NCI-H1930 (cell line): Measurements from ENCODE around the gene LUC7L.
A peak's percentile ranks its signal among the peaks of the same experiment; 100 is the strongest.
"Not testable (repeated sequence)": the region's sequence is repeated elsewhere in the genome, so short reads cannot be mapped to it uniquely, and the experiment has no call there.

Experiments used
- DNase-seq, 2 experiments: peaks; one replicate each; lab custom pipeline; 2025; lab: John Stamatoyannopoulos, UW

LUC7L gene

DNA sequence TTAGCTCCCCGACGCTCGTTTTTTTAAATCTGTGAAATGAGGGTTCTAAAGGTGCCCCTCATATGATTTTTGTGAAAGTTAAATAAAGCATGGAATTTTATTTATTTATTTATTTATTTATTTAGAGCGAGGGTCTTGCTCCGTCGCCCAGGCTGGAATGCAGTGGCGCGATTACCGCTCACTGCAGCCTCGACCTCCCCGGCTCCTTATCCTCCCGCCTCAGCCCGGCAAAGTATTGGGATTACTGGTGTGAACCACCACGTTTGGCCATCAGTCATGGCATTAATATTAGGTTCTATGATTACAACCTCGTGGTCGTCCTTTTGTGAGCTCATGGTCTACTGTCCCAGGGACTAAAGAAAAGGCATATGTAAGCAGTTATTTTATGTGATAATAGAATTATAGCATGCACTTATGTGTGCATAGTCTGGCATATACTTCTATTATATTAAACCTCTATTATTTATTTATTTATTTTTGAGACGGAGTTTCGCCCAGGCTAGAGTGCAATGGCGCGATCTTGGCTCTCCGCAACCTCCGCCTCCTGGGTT lies 557 bp upstream of the LUC7L start:
- DNase-seq, result no peak

DNA sequence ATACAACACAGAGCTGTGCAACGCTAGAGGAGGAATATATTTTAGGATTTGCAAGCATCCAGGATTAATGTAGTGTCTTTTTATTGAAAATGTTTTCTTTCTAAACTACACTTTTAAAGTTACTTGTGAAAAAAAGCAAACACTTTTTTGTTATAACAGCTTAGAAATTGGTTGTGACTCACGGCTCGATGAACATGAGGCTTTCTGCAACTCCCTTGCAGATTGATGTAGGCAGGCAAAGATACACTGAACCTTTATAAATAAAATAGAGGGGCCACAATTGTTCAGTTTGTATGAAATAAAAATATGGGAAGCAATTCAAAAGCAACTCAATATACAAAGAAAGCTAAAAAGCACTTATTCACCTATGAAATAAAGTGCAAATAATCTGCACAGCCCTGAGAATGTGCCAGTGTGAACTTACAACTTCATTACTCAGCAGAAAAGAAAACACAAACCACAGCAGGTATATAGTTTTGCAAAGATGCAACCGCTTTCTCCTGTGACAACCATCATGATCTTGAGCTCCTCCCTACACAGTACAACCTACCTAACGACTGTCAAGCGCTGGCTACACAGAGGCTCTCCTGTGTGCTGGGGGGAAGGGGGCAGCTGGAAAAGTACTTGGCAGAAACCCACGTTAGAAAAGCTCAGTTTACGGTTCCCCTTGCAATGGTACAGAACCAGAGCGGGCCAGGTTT lies 948 bp downstream of the LUC7L start:
- no peak for DNase-seq

DNA sequence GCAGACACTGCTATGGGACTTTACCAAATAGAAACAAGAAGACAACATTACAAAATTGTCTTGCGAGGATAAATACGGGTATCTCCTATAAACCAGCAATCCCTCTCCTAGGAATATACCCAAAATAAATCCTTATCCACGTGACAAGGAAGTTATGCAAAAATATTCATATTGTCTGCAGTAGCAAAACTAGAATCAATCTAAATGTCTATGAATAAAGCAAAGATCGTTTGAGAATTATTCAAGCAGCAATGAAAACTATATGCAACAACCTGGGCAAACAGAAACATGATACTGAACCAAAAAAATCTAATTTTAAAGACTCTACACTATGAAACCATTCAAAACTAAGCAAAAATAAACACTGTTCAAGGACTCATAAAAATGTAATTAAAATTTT lies 9.2 kb downstream of the LUC7L start:
- DNase-seq, result no peak

DNA sequence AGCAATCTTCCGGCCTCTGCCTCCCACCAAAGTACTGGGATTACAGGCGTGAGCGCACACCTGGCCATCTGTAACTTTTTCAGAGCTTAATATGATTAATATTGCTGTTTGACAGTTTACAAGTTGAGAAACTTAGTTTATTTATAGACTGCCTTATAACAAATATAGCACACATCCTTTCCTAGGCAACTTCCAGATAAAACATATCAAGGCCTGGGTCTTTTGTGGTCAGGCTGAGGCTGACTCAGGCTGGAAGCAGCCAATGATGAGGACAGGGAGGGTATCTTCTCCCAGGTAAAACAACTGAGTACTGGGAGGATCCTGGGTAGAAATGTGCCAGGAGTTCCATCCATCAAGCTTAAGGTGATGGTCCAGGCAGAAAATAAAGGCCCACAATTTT lies 16.2 kb downstream of the LUC7L start:
- no peak for DNase-seq

DNA sequence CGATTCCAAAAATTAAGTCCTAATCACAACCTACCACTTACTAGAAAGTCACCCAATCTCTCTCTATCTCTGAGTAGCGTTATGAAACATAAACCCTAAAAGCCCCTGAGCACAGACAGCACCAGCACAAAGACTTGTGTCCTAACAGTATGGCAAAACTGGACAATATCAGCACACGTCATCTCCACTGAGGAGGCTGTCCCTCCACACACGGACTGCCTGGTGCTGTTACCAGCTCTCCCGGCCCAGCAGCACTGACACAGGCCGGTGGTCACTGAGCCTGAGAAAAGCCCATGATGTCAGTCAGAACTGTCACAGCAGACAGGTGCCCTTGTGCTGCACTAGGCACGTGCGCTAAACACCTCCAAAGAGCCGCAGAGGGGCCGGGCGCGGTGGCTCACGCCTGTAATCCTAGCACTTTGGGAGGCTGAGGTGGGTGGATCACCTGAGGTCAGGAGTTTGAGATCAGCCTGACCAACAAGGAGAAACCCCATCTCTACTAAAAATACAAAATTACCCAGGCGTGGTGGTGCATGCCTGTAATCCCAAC lies 17.5 kb downstream of the LUC7L start:
- not testable (repeated sequence) for DNase-seq

DNA sequence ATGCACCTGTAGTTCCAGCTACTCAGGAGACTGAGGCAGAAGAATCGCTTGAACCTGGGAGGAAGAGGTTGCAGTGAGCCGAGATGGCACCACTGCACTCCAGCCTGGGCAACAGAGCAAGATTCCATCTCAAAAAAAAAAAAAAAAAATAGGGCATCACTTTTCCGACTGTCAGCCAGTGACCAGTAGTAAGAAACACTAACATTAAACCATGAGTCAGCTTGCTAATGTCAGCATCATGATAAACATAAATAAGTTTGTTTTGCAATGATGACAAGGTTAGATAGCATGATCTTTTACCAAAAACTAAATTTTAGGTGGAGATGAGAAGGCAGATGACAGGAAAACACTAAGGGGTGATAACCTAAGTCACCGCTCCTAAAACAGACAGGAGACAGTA lies 19.9 kb downstream of the LUC7L start:
- not testable (repeated sequence) for DNase-seq

DNA sequence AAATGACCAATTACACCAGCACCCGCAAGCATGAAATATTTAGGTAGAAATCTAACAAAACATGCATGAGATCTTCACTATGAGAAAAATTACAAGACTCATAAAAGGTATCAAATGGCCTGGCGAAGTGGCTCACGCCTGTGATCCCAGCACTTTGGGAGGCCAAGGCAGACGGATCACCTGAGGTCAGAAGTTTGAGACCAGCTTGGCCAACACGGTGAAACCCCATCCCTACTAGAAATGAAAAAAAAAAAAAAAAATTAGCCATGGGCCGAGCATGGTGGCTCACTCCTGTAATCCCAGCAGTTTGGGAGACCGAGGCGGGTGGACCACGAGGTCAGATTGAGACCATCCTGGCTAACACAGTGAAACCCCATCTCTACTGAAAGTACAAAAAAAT lies 25.2 kb downstream of the LUC7L start:
- not testable (repeated sequence) for DNase-seq

DNA sequence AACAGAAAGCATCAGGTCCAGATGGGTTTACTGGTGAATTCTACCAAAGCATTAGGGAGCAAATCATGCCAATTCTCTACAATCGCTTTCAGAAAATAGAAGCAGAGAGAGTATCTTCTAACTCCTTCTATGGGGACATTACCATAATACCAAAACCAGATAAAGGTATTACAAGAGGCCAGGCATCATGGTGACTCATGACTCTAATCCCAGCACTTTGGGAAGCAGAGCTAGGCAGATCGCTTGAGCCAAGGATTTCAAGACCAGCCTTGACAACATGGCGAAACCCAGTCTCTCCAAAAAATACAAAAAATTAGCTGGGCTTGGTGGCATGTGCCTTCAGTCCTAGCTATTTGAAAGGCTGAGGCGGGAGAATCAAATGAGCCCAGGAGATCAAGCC lies 26.0 kb downstream of the LUC7L start:
- no peak for DNase-seq

DNA sequence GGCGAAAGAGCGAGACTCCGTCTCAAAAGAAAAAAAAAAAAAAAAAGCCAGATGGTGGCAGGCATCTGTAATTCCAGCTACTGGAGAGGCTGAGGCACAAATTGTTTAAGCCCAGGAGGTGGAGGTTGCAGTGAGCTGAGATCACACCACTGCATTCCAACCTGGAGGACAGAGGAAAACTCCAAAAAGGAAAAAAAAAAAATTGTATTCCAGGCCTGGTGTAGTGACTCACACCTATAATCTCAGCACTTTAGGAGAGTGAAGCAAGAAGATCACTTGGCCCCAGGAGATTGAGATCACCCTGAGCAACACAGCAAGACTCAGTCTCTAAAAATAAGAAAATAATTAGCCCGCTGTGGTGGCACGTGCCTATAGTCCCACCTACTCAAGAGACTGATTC lies 28.9 kb downstream of the LUC7L start:
- no peak for DNase-seq

DNA sequence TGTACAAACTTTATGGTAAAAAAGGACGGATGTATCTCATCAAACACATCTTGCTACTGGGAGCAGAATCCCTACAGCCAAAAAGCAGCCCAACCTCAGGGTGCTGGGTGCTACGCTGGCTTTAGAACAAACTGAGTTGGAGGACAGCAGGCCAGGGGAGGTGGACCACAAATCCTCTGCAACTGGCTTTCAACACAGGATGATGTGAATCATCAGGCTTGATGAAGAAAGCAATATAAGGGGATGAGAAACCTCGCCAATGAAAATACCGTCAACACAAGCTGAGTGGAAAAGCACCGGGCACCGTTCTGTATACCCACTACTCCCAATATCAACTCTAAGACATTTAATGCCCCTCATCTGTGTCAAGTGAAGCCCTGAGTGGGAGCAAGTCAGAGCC lies 34.7 kb downstream of the LUC7L start:
- DNase-seq, result no peak

DNA sequence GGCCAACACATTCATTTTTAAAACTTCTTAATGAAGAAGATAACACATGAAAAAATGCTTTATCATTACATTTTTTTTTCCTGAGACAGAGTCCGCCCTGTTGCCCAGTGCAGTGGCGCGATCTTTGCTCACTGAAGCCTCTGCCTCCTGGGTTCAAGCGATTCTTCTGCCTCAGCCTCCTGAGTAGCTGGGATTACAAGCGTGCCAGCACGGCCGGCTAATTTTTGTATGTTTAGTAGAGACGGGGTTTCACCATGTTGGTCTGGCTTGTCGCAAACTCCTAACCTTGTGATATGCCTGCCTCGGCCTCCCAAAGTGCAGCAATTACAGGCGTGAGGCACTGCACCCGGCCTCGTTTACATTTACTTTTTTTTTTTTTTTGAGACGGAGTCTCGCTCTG lies 35.8 kb downstream of the LUC7L start:
- DNase-seq, result no peak

DNA sequence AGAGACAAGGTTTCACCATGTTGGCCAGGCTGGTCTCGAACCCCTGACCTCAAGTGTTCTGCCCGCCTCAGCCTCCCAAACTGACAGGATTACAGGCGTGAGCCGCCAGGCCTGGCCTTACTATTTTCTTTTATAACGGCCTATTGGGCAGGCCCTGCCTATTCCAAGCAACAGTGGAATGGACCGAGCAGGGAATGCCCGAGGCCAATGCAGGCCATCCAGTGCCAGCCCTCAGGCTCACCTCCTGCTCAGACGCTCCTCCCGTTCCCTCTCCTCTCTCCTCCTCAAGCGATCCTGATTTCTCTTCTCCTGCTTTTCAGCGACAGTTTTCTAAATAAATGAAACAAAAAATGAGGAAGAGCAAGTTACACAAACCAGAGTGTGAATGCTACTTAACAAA lies 36.6 kb downstream of the LUC7L start:
- DNase-seq, result no peak

DNA sequence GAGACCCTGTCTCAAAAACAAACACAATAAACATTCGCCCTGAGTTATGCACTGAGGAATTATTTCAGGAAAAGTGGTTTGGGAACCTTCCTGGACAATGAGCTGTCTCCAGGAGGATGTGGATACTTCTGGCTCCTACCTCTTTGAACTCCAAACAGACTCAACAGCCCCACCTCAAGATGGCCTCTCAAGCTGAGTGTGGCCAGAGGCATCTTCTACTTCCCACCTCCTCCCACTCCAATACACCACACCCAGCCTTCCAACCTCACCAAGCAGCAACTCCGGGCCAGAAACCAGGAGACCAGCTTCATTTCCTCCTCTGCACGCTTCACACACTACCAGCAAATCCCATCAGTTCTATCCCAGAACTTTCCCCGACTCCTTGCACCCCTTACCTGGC lies 37.4 kb downstream of the LUC7L start:
- DNase-seq, result no peak

DNA sequence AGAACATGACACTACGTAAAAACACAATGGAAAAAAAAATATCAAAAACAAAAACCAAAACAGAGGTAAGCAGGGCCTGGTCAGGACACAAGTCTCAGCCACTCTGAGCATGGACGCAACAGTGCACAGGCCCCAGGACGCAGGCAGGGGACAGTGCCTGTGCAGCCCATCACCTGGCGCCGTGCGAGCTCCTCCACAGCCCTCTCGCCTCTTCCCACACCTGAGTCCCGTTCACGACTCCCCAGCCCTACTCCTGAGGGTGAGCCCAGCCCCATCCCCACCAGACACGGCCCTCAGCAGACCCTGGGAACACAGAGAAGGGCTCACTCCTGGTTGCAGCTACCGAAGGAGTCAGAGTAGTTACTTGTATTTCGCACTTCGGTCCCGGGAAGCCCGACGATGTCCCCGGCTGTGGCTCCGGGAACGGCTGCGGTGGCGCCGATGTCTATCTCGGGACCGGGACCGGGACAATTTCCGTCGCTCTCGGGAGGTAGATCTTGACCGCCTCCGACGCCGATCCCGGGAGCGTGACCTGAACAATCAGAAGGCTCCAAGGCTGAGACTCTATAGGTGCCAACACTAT lies 39.6 kb downstream of the LUC7L start:
- DNase-seq, result no peak

DNA sequence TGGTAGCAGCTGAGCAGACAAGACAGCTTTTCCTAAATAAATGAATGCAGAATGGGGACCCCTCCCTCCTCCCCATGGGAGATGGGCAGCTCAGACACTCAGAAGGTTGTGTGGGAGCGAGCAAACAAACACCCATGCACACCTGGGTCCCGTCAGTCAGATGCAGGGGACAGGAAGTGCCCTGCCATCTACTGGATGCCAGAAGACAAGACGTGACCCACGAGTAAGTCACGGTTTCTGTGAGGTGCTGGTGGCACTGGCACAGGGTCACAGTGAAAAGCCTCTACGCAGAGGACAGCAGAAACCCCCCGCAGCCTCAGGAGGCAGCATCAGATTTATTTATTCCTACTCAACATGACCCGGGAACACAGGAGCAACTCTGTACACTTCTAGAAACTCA lies 40.6 kb downstream of the LUC7L start:
- DNase-seq, result no peak

DNA sequence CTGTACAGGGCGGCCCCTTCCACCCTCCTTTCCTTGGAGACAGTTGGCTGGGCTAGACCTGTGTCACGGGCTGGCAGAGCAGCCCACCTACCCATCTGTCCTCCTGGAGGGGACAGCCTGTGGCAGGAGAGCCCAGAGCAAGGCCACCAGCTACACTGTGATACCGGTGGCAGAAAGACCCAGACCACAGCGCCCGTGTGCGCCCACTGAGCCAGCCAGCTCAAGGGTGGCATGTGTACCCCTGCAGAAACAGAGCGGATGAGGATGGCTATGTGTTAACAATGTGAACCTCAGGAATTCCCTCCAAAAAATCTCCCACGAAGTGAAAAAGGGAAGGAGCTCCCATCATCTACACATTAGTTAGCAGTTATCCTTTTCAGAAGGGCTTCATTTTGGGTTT lies 41.9 kb downstream of the LUC7L start:
- DNase-seq, result no peak

DNA sequence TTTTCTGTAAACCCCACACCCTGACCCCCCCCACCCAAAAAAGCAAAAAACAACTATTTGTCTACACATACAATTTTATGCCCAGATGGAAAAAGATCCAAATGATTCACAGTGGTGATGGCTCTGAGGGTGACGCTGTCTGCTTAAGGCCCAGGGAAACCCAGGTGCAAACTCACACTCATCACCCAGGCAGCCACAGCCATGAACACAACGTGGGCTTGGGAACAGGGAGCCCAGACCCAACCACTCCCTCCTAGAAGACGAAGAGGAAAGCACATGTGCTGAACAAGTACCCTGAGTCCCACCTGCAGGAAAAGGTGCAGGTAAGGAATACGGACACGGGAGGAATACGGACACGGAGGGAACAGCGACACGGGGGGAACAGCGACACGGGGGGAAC lies 43.6 kb downstream of the LUC7L start:
- no peak for DNase-seq

DNA sequence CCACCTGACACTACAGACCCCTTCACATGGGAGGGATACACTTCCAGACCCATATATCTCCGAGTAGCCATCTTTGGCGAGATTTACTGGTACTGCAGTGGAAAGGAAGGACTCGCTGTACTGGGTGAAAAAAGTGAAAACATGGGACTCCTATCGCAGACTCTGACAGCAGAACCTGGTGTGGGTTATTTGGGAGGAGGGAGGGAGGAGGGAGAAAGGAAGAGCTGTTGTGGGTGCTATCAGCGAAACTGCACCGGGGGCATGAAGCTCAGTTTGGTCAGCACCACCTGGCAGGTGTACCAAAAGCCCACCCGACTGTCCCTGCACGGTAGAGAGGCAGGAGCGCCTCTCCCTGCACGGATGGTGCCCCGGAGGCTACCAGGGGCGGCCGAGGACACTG lies 44.0 kb downstream of the LUC7L start:
- no peak for DNase-seq

DNA sequence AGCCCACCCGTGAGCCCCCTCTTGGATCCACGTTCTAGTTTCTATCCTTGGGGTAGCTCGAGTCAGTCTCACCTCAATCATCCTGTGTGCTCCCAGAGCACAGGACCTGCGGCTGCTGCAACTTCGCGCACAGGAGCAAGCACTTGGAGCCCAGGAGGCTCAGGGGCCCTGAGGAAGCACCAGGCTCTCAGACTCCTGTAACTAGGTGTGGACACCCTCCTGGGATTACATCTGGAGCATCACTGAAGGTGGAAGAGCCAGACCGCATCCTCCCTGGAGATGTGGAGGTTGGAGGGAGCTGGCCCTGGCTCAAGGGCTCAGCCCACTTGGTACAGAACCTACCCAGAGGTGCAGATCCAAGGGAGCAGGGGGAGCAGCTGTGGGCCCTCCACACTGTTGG lies 46.2 kb downstream of the LUC7L start:
- no peak for DNase-seq

DNA sequence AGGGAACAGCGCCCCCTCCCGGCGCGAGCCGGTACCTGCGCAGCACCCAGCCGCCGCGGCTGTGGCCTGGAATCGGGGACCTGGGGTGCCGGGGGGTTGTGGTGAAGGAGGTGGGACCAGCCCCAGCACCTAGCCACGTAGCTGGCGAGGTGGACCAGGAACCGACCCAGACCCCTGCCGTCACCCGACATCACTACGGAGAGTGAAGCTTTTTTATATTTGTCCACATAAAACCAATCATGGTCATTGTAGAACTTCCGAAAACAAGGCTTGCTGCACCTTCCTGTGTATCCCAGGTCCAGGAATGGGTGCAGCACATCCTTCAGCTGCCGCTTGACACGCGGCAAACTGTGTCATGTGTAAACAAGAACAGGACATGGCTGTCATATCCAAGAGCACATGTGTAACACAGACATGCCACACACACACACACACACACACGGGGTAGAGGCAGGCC lies 47.7 kb downstream of the LUC7L start:
- no peak for DNase-seq

DNA sequence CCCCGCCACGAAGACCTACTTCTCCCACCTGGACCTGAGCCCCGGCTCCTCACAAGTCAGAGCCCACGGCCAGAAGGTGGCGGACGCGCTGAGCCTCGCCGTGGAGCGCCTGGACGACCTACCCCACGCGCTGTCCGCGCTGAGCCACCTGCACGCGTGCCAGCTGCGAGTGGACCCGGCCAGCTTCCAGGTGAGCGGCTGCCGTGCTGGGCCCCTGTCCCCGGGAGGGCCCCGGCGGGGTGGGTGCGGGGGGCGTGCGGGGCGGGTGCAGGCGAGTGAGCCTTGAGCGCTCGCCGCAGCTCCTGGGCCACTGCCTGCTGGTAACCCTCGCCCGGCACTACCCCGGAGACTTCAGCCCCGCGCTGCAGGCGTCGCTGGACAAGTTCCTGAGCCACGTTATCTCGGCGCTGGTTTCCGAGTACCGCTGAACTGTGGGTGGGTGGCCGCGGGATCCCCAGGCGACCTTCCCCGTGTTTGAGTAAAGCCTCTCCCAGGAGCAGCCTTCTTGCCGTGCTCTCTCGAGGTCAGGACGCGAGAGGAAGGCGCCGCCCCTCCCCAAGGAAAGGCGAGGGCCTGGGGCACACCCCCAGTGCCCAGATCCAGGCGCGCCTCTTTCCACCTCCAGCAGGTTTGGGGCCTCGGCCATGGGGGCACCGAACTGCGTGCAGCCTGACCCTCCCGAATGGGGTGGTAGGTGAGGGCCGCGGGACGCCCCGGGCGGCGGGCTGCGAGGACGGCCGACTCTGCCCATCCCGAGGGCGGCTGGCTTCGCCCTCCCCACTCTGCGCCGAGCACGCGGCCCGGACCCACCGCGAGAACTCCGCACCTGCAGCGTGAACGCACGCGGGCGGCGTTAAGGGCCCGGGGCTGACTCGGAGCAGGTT lies 48.3 kb downstream of the LUC7L start:
- peak; percentile 88 to 91 for DNase-seq

DNA sequence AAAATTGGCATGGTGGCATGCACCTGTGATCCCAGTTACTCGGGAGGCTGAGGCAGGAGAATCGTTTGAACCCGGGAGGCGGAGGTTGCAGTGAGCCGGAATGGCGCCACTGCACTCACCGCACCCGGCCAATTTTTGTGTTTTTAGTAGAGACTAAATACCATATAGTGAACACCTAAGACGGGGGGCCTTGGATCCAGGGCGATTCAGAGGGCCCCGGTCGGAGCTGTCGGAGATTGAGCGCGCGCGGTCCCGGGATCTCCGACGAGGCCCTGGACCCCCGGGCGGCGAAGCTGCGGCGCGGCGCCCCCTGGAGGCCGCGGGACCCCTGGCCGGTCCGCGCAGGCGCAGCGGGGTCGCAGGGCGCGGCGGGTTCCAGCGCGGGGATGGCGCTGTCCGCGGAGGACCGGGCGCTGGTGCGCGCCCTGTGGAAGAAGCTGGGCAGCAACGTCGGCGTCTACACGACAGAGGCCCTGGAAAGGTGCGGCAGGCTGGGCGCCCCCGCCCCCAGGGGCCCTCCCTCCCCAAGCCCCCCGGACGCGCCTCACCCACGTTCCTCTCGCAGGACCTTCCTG lies 49.1 kb downstream of the LUC7L start, which contains the start of gene HBQ1:
Gene HBQ1, plus strand, starts transcription at position 359 of the 575 bp plus-strand sequence. Its CDS starts 28 bp downstream, at position 387.
- DNase-seq, result peak; percentile 75 to 89
